Measurements from ENCODE around the gene DHRS7B. TPM values are rescaled to one million over a fixed set of nuclear protein-coding genes. Genes with fewer than 3 reads are reported as not detected.

DHRS7B gene
- total and polyA plus RNA-seq, 2 of the 13 experiments (the other 11 are each of a cell fraction or from before 2014, with no cell fraction given) = 20.0 to 35.8 TPM

- Histone ChIP-seq H3K27ac (ENCODE audit: extremely low read length, insufficient read depth, low read length) (no peak overlapping the region), H3K4me1 (ENCODE audit: insufficient read depth, low read length) (peaks cover 12% of the 10 kb centered on the region), H3K27me3 (ENCODE audit: control insufficient read depth in 1 of 2, insufficient read depth in 2 of 2, low read length in 2 of 2) (no peaks in the 10 kb centered on the region), H3K36me3 (replicated peaks in 1 of 2; ENCODE audit: control insufficient read depth in 1 of 2, insufficient read depth in 2 of 2, low read length in 2 of 2) (no peaks in the 10 kb centered on the region), H3K79me2 (ENCODE audit: insufficient read depth, low read length) (no peaks in the 10 kb centered on the region), H3K9me3 (ENCODE audit: low read length) (peaks cover 20% of the 10 kb centered on the region), H3K9ac (ENCODE audit: insufficient read depth, low read depth, low read length) (no peak overlapping the region), H4K20me1 (ENCODE audit: insufficient read depth, low read length) (no peaks in the 10 kb centered on the region), H3K4me2 (ENCODE audit: low read depth, low read length) (no peak overlapping the region), H2AFZ (ENCODE audit: low read length) (no peak overlapping the region), H3K4me3 (replicated peaks in 1 of 3; ENCODE audit: insufficient read depth in 1 of 3, low read depth in 2 of 3, low read length in 3 of 3) (no peak overlapping the region)
- no TSS peak for BruUV-seq (replicated peaks)
- FAIRE-seq (no peak), DNase-seq (ENCODE audit: low spot score) (no peak), ATAC-seq (no peak)
- POLR2A ChIA-PET = no interaction called here
- in situ Hi-C loops (cut with HindIII; ENCODE audit: extremely low pct_ligation_motif_present, low pct_unique_long_range_greater_than_20kb) = no loop called here
- 93% methylated on average over 6 of the region's 6 CpGs for WGBS (ENCODE audit: low lambda C conversion rate)
- CTCF ChIA-PET (ENCODE audit: low intra/inter-chr PET ratio, low total read pairs) = no interaction called here
- TF ChIP-seq TRIM22 (IDR thresholded peaks at IDR 0.05) = no peak
- no peak for TF ChIP-seq ZNF737 (CRISPR knock-in tag; IDR thresholded peaks at IDR 0.05; ENCODE audit: borderline replicate concordance)
- no peak for TF ChIP-seq KLF9 (CRISPR knock-in tag; IDR thresholded peaks at IDR 0.05; ENCODE audit: low read depth)
- TF ChIP-seq PCBP1 (IDR thresholded peaks at IDR 0.05; ENCODE audit: borderline replicate concordance, low read depth, low read length) = no peak
- TF ChIP-seq KLF12 (CRISPR knock-in tag; IDR thresholded peaks at IDR 0.05; ENCODE audit: borderline replicate concordance) = no peak
- no peak for TF ChIP-seq TOE1 (CRISPR knock-in tag; IDR thresholded peaks at IDR 0.05)
- no peak for TF ChIP-seq ZUFSP (CRISPR knock-in tag; IDR thresholded peaks at IDR 0.05; ENCODE audit: borderline replicate concordance)
- TF ChIP-seq CHCHD3 (CRISPR knock-in tag; IDR thresholded peaks at IDR 0.05) = no peak
- TF ChIP-seq HDAC2 (CRISPR knock-in tag; IDR thresholded peaks at IDR 0.05) = no peak
- TF ChIP-seq ZNF224 (CRISPR knock-in tag; IDR thresholded peaks at IDR 0.05) = no peak
- no peak for TF ChIP-seq ZFP91 (CRISPR knock-in tag; IDR thresholded peaks at IDR 0.05; ENCODE audit: borderline replicate concordance)
- TF ChIP-seq SIX4 (CRISPR knock-in tag; IDR thresholded peaks at IDR 0.05) = no peak
- no peak for TF ChIP-seq EED (CRISPR knock-in tag; IDR thresholded peaks at IDR 0.05)
- TF ChIP-seq TBX3 (IDR thresholded peaks at IDR 0.05; ENCODE audit: borderline replicate concordance) = no peak
- no peak for TF ChIP-seq ZNF775 (CRISPR knock-in tag; IDR thresholded peaks at IDR 0.05; ENCODE audit: borderline replicate concordance)
- no peak for TF ChIP-seq ZHX1 (CRISPR knock-in tag; IDR thresholded peaks at IDR 0.05; ENCODE audit: low read depth)
- no peak for TF ChIP-seq GTF2F1 (IDR thresholded peaks at IDR 0.05; ENCODE audit: low read length)
- TF ChIP-seq RXRB (CRISPR knock-in tag; IDR thresholded peaks at IDR 0.05; ENCODE audit: borderline replicate concordance) = no peak
- intact Hi-C loops (cut with micrococcal nuclease; ENCODE audit: unreplicated experiment) = no loop called here
Observed at GRCh38 chr17:21140911-21141310, 14.1 kb downstream of the DHRS7B start.
